Activated B cell treated with CpG ODN at 0.5 μM for 24 hours (primary cell): ENCODE results near the gene CD163. TPM values are rescaled to one million over a fixed set of nuclear protein-coding genes. Genes with fewer than 3 reads are reported as not detected.

Experiments
- ATAC-seq: fragments of 200-7000 bp; cut with Tn5 transposase; one replicate; pipeline ENCODE4 v1.10.0; 2021; ENCODE audit warnings: low read depth, mild to moderate bottlenecking, moderate library complexity
- CTCF ChIA-PET: fragments of 350-600 bp; sonication (Branson Sonifier 250); formaldehyde crosslinking; loops from one replicate; lab custom pipeline; 2021; ENCODE audit warnings: antibody characterized with exemption; lab: Charles Lee
- POLR2A ChIA-PET: fragments of 350-600 bp; sonication (Branson Sonifier 250); formaldehyde crosslinking; loops from one replicate; lab custom pipeline; 2021; ENCODE audit warnings: antibody characterized with exemption; lab: Charles Lee
- DNase-seq: peaks from one replicate; pipeline ENCODE4 v3.0.0; 2022
- H3K27ac Mint-ChIP-seq: one replicate; pipeline ENCODE4 v1.8.0; 2020; ENCODE audit warnings: mixed read lengths
- H3K27me3 Mint-ChIP-seq: one replicate; pipeline ENCODE4 v1.8.0; 2021; ENCODE audit warnings: mixed read lengths
- H3K36me3 Mint-ChIP-seq: one replicate; pipeline ENCODE4 v1.8.0; 2021; ENCODE audit warnings: low read depth, mixed read lengths
- H3K4me1 Mint-ChIP-seq: one replicate; pipeline ENCODE4 v1.8.0; 2021; ENCODE audit warnings: mixed read lengths
- H3K4me3 Mint-ChIP-seq: one replicate; pipeline ENCODE4 v1.8.0; 2020; ENCODE audit warnings: mild to moderate bottlenecking, mixed read lengths
- H3K9me3 Mint-ChIP-seq: one replicate; pipeline ENCODE4 v1.8.0; 2020; ENCODE audit warnings: mixed read lengths
- CTCF ChIP-seq: fragments of 200-600 bp; IDR thresholded peaks from one replicate; pipeline ENCODE4 v1.8.0; 2022; ENCODE audit warnings: antibody characterized with exemption, mild to moderate bottlenecking
- intact Hi-C: fragments of 100-400 bp; cut with micrococcal nuclease; formaldehyde crosslinking; loops from one replicate; pipeline ENCODE4 v1.15.1; 2024
- total RNA-seq: library from RNA; stranded (reverse); gene quantifications from 2 replicates; pipeline ENCODE4 v1.2.3, GENCODE V29; 2022

Gene CD163
- total RNA-seq, 1 donor from 2014 or later: 0.80 TPM

GRCh38 chr12:7433276-7433822, 70.2 kb downstream of the CD163 start:
- Mint-ChIP-seq H3K9me3 (no peaks in the 10 kb centered on the region), H3K4me3 (no peak overlapping the region), H3K27me3 (peaks cover under 1% of the 10 kb centered on the region), H3K27ac (no peak overlapping the region), H3K4me1 (no peaks in the 10 kb centered on the region), H3K36me3 (no peaks in the 10 kb centered on the region)
- ChIA-PET CTCF (no interaction called here), POLR2A (no interaction called here)
- DNase-seq (no peak), ATAC-seq (no peak)
- TF ChIP-seq CTCF: no peak
- intact Hi-C loops: no loop called here

- no peak for DNase-seq
- no peaks in the 10 kb centered on the region for H3K27me3 Mint-ChIP-seq
- no peak overlapping the region for H3K4me3 Mint-ChIP-seq
- H3K4me1 Mint-ChIP-seq: no peaks in the 10 kb centered on the region
- intact Hi-C loops: no loop called here
- no peaks in the 10 kb centered on the region for H3K9me3 Mint-ChIP-seq
- ChIA-PET CTCF (no interaction called here), POLR2A (no interaction called here)
- H3K27ac Mint-ChIP-seq: no peak overlapping the region
- no peak for TF ChIP-seq CTCF
- no peaks in the 10 kb centered on the region for H3K36me3 Mint-ChIP-seq
- ATAC-seq: no peak
Measured at GRCh38 chr12:7431993-7432685, 71.4 kb downstream of the CD163 start.

Other genes with a start within 250 kb of the CD163 start
- not detected in 2 replicates for gene ACSM4, start 199.7 kb downstream of the CD163 start, total RNA-seq
- gene CD163L1, start 59.6 kb downstream of the CD163 start, total RNA-seq: 0.58 and 0.88 TPM in 2 replicates
- gene APOBEC1, start 162.1 kb upstream of the CD163 start, total RNA-seq: not detected in 2 replicates
- not detected in 2 replicates for gene GDF3, start 192.0 kb upstream of the CD163 start, total RNA-seq
- gene DPPA3, start 207.7 kb upstream of the CD163 start, total RNA-seq: not detected in 2 replicates
- 0.44 TPM in 1 of 2 replicates, not detected in the other for gene CLEC4C, start 243.6 kb upstream of the CD163 start, total RNA-seq